Activated CD8-positive, alpha-beta memory T cell treated with anti-CD3 and anti-CD28 coated beads, Interleukin-2, amount 50 U/mL, for 1 hour (primary cell): Measurements from ENCODE around the gene GPR61.

Experiments
- DNase-seq: peaks from one replicate; pipeline ENCODE4 v3.0.0-alpha.2; 2020; ENCODE audit errors: extremely low read depth

The GPR61 gene

DNA sequence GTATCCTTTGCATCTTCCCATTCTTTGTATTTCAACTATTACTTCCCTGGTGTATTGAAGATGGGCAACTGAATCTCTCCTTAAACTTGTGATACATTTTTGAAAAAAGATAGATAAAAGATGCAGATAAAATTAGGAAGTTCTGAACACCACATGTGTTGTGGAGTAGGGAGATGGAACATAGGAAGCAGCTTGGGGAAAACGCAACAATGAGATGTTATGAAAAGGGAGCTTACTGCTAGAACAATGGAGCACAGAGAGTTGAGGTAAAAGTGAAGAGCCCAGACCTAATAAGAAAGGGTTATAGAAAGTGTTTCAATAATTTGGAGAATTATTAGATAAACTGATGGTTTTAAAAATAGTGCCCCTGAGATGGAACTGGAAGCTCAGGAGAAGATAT is 29.7 kb downstream of the GPR61 start:
- DNase-seq = no peak

- no peak for DNase-seq
Observed at GRCh38 chr1:109570414-109570813, 30.7 kb downstream of the GPR61 start.

DNA sequence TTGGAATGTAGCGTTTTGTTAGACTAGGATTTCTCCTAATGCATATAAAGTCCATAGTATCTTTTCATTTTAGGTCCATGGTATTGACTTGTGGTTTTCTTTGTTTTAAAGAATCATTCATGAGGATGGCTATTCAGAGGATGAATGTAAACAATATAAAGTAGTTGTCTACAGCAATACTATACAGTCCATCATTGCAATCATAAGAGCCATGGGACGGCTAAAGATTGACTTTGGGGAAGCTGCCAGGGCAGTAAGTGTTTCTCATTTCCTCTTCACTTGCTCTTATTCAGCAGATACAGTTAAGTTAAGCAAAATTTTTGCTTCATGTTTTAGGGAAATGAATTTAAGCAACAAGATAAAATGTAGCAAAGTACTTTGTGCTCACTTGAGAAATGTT is 34.1 kb downstream of the GPR61 start:
- DNase-seq = no peak

- DNase-seq = no peak
Observed at GRCh38 chr1:109578947-109579443, 39.3 kb downstream of the GPR61 start.

DNA sequence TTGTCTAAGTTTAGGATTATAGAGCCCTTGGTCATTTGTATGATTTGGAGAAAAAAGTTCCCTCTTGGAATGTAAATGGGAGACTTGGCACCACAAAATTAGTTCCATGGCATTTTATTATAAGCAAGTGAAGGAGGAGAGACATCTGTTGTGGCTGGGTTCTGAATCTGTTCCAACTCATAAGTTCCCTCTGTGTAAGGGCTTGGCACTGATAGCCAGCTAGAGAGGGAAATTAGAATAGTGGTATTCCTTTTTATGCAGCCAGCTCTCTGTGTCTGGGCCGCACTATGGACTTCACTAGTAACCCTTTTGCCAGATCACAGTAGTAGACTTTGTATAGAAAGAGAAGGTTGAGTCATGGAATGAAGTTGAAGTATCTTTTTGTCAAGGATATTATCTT is 39.8 kb downstream of the GPR61 start:
- DNase-seq = no peak

DNA sequence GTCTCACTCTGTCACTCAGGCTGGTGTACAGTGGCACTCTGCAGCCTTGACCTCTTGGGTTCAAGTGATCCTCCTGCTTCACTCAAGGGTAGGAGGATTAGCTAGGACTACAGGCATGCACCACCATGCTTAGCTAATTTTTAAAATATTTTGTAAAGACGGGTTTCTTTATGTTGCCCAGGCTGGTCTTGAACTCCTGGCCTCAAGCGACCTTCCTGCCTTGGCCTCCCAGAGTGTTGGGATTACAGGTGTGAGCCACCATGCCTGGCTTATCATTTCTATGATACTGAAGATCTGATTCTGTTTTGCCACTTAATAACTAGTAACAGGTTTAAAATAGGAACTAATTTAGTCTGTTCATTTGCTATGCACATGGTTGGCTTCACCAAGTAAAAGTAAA is 42.3 kb downstream of the GPR61 start:
- no peak for DNase-seq

DNA sequence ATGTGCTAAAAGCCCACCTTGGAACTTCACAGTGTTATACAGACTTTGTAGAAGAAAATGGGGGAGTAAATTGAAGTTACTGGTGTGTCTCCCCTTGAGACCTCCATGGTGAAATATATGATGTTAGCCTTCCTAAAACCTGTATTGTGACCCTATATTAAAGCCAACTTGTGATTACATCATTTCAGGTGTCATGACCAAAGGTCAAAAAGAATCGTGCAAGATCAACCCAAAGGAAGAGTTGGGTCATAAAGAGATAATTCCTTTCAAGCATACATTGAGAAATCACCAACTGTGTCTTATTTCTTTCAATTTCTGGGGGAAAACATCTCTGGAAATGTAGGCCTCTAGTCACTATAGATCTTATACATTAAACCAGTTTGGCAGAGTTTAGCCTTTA is 45.1 kb downstream of the GPR61 start:
- DNase-seq = no peak

GRCh38 chr1:109586055-109586454 is 46.4 kb downstream of the GPR61 start:
- no peak for DNase-seq

- DNase-seq = no peak
Observed at GRCh38 chr1:109589177-109589576, 49.5 kb downstream of the GPR61 start.

GRCh38 chr1:109589679-109590078 is 50.0 kb downstream of the GPR61 start:
- DNase-seq = no peak

GRCh38 chr1:109592916-109593315 is 53.2 kb downstream of the GPR61 start:
- no peak for DNase-seq

- no peak for DNase-seq
Observed at GRCh38 chr1:109595531-109595930, 55.9 kb downstream of the GPR61 start.
